OCI-LY3 (cell line): ENCODE measurements around the gene TK1.

ENCODE experiments used
- H2AFZ ChIP-seq: fragments of 200-600, 300-600 bp; shearing (Covaris generic); 2 replicates; pipeline ENCODE4 v1.6.0; 2014; ENCODE audit warnings: antibody characterized with exemption, low read depth, low read length
- H3K27ac ChIP-seq: fragments of 200-600, 300-600 bp; sonication (generic); 2 replicates; pipeline ENCODE4 v1.5.1; 2014; ENCODE audit warnings: mild to moderate bottlenecking, low read length, moderate library complexity, mixed read lengths
- H3K27me3 ChIP-seq: fragments of 200-600, 300-600 bp; sonication (generic); 2 replicates; pipeline ENCODE4 v1.6.1; 2014; ENCODE audit warnings: low read depth, low read length, mixed read lengths
- H3K36me3 ChIP-seq: fragments of 200-600, 300-600 bp; sonication (generic); replicated peaks from 2 replicates; pipeline ENCODE3; 2014; ENCODE audit warnings: low read depth, low read length, mixed read lengths
- H3K4me1 ChIP-seq: fragments of 300-600, 200-600 bp; sonication (generic); 2 replicates; pipeline ENCODE4 v1.6.1; 2014; ENCODE audit warnings: low read length, mixed read lengths
- H3K4me2 ChIP-seq: fragments of 200-600, 300-600 bp; sonication (generic); 2 replicates; pipeline ENCODE4 v1.6.1; 2014; ENCODE audit warnings: low read length, mixed read lengths
- H3K4me3 ChIP-seq: fragments of 300-600, 200-600 bp; sonication (generic); 2 replicates; pipeline ENCODE4 v1.5.1; 2014; ENCODE audit warnings: antibody characterized with exemption, mild to moderate bottlenecking, low read length, moderate library complexity
- H3K79me2 ChIP-seq: fragments of 300-600, 200-600 bp; shearing (Covaris generic); 2 replicates; pipeline ENCODE4 v1.6.1; 2014; ENCODE audit warnings: mild to moderate bottlenecking, low read length, mixed read lengths
- H3K9ac ChIP-seq: fragments of 300-600, 200-600 bp; shearing (Covaris generic); 2 replicates; pipeline ENCODE4 v1.6.0; 2014; ENCODE audit warnings: mild to moderate bottlenecking, low read length, moderate library complexity
- H3K9me3 ChIP-seq: fragments of 200-600, 300-600 bp; shearing (Covaris generic); 2 replicates; pipeline ENCODE4 v1.6.1; 2014; ENCODE audit warnings: low read length, mixed read lengths; ENCODE audit not compliant: insufficient read depth
- H4K20me1 ChIP-seq: fragments of 200-600, 300-600 bp; sonication (generic); 2 replicates; pipeline ENCODE4 v1.6.1; 2016; ENCODE audit warnings: low read length, mixed read lengths; ENCODE audit not compliant: insufficient read depth
- EZH2phosphoT487 ChIP-seq: fragments of 200-600 bp; shearing (Covaris generic); IDR thresholded peaks from 2 replicates; pipeline ENCODE4 v1.6.1; 2018; ENCODE audit warnings: antibody characterized with exemption, mixed run types, low read depth
- TF ChIP-seq, protein P1 (sequence below): fragments of 200-600, 300-600 bp; sonication (generic); IDR thresholded peaks from 2 replicates; pipeline ENCODE4 v1.5.1; 2014; ENCODE audit warnings: antibody characterized with exemption, low read length, low read depth

The TK1 gene

DNA sequence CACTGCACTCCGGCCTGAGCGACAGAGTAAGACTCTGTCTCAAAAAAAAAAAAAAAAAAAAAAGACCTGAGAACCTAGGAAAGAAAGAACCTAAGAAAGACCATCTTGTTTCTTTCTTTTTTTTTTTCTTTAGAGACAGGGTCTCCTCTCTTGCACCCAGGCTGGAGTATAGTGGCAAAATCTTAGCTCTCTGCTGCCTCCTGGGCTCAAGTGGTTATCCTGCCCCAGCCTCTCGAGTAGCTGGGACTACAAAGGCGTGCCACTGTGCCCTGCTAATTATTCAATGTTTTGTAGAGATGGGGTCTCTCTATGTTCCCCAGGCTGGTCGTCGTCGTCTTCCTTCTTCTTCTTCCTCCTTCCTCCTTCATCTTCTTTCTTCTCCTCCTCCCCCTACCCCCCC is 19.4 kb upstream of the TK1 start:
- Histone ChIP-seq H3K9me3 (no peaks in the 10 kb centered on the region), H3K4me1 (no peaks in the 10 kb centered on the region), H3K36me3 (peaks cover 19% of the 10 kb centered on the region), H3K27ac (no peak overlapping the region), H4K20me1 (no peaks in the 10 kb centered on the region), H3K4me2 (no peak overlapping the region), H3K9ac (no peak overlapping the region), H3K4me3 (no peak overlapping the region), H3K79me2 (no peaks in the 10 kb centered on the region), H2AFZ (no peak overlapping the region), H3K27me3 (no peaks in the 10 kb centered on the region)
- TF ChIP-seq EZH2phosphoT487 = no peak
- TF ChIP-seq, protein P1, sequence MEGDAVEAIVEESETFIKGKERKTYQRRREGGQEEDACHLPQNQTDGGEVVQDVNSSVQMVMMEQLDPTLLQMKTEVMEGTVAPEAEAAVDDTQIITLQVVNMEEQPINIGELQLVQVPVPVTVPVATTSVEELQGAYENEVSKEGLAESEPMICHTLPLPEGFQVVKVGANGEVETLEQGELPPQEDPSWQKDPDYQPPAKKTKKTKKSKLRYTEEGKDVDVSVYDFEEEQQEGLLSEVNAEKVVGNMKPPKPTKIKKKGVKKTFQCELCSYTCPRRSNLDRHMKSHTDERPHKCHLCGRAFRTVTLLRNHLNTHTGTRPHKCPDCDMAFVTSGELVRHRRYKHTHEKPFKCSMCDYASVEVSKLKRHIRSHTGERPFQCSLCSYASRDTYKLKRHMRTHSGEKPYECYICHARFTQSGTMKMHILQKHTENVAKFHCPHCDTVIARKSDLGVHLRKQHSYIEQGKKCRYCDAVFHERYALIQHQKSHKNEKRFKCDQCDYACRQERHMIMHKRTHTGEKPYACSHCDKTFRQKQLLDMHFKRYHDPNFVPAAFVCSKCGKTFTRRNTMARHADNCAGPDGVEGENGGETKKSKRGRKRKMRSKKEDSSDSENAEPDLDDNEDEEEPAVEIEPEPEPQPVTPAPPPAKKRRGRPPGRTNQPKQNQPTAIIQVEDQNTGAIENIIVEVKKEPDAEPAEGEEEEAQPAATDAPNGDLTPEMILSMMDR = no peak

DNA sequence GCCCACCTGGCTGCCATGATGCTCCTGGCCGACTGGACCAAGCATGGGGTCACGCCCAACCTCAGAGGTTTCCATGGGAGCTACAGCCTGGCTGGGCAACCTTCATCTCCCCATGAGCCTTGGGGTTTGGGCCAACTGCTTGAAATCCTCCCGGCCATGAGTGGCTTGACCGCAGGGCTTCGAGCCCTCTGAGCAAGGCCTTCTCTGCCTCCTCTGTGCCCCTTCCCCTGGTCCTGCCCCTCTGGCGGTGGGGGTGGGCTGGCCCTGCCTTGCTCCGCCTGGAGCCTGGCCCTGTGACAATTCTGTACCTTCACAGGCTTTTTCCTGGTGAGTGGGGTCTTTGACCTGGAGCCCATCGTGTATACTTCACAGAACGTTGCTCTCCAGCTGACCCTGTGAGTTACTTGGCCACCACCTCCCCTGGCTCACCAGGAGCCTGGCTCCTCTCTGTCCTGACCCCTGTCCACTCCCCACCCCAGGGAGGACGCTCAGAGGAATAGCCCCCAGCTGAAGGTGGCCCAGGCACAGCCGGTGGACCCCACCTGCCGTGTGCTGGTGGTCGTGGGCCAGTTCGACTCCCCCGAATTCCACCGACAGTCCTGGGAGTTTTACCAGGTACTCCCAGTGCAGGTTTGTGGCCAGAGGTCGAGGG is 18.4 kb upstream of the TK1 start:
- Histone ChIP-seq H3K4me3 (no peak overlapping the region), H3K4me1 (no peaks in the 10 kb centered on the region), H2AFZ (no peak overlapping the region), H3K27ac (no peak overlapping the region), H3K9me3 (no peaks in the 10 kb centered on the region), H3K36me3 (peaks cover 22% of the 10 kb centered on the region), H3K4me2 (no peak overlapping the region), H3K79me2 (peaks cover 6% of the 10 kb centered on the region; the same call in 1 of the 2 replicates), H3K27me3 (no peaks in the 10 kb centered on the region), H4K20me1 (no peaks in the 10 kb centered on the region), H3K9ac (no peak overlapping the region)
- no peak for TF ChIP-seq EZH2phosphoT487
- TF ChIP-seq, protein P1 = no peak

DNA sequence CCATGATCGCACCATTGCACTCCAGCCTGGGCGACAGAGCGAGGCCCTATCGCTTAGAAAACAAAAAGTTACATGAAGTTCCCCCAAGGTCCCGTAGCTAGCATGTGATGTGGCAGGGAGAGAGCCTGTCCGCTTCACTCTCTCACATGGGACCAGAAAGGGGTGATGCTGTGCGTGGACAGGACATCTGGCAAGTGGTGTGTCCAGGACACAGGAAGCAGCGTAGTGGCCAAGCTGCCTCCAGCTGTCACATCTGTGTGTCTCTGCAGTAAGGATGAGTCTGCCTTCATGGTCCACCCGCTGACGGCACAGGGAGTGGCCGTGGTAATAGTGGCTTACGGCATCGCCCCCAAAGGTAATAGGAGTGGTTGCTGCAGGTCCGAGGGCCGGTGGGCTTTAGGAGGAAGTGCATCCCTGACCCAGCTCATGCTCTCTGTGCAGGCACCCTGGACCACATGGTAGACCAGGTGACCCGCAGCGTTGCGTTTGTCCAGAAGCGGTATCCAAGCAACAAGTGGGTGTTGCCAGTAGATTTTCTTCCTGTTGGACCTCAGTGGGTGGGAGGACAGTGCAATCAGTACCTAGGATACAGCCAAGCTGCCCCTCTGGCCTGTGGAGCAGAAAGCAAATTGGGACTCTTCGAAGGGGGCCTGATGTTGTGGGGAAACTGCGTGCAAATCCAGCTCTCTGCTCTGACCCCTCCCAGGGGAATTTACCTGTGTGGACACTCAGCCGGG is 17.7 kb upstream of the TK1 start:
- Histone ChIP-seq H3K27me3 (no peaks in the 10 kb centered on the region), H3K4me2 (no peak overlapping the region), H3K9ac (no peak overlapping the region), H2AFZ (no peak overlapping the region), H3K36me3 (peaks cover 25% of the 10 kb centered on the region), H4K20me1 (0 out of 2 replicates have a peak, but pooled peaks cover 2% of the 10 kb centered on the region), H3K79me2 (peaks cover 12% of the 10 kb centered on the region), H3K27ac (no peak overlapping the region), H3K9me3 (no peaks in the 10 kb centered on the region), H3K4me3 (no peak overlapping the region), H3K4me1 (no peaks in the 10 kb centered on the region)
- TF ChIP-seq, protein P1 = no peak
- TF ChIP-seq EZH2phosphoT487 = no peak

DNA sequence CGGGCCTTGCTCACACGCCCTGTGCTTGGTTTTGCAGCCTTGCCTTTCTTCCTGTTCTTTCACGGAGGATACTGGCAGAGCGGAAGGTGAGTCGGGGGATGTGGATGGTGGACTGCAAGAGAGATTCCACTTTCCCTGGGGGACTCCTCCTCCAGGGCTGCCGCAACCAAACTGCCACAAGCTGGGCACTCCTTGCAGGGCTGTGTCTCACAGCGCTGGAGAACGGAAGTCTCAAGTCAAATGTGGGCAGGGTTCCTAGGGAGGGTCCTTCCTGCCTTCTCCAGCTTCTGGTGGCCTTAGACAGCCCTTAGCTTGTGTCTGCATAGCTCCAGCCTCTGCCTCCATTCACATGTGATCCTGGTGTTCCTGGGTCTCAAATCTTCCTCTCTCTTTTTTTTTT is 15.8 kb upstream of the TK1 start:
- peaks cover 5% of the 10 kb centered on the region for H3K4me1 ChIP-seq
- H3K27ac ChIP-seq = no peak overlapping the region
- no peak overlapping the region for H2AFZ ChIP-seq
- TF ChIP-seq, protein P1 = no peak
- TF ChIP-seq EZH2phosphoT487 = no peak
- no peaks in the 10 kb centered on the region for H3K27me3 ChIP-seq
- H3K36me3 ChIP-seq = peaks cover 39% of the 10 kb centered on the region
- no peak overlapping the region for H3K4me2 ChIP-seq
- H3K9ac ChIP-seq = no peak overlapping the region
- peaks cover 18% of the 10 kb centered on the region for H3K79me2 ChIP-seq
- H4K20me1 ChIP-seq = 0 out of 2 replicates have a peak, but pooled peaks cover 3% of the 10 kb centered on the region
- no peaks in the 10 kb centered on the region for H3K9me3 ChIP-seq
- no peak overlapping the region for H3K4me3 ChIP-seq
